Endometrium (tissue), 2 donors: ENCODE results near the gene GOLGA7B.

ENCODE experiments used
- FAIRE-seq: peaks from 2 replicates; lab custom pipeline; 2012; peaks lifted over from hg19 to GRCh38; lab: Jason Lieb, UNC
- donor health status: control.
- donor health status: control.

GOLGA7B gene

GRCh38 chr10:97849687-97850402, at the start of gene GOLGA7B:
Gene GOLGA7B, plus strand, starts transcription at chr10:97849843. Its CDS starts 461 bp downstream, at chr10:97850304.
- FAIRE-seq: no peak

- no peak for FAIRE-seq
Observed at GRCh38 chr10:97800474-97800873, 49.2 kb upstream of the GOLGA7B start.

GRCh38 chr10:97801422-97801821, 48.2 kb upstream of the GOLGA7B start:
- no peak for FAIRE-seq

- FAIRE-seq: peak; percentile 95
Observed at GRCh38 chr10:97805096-97805884, 44.4 kb upstream of the GOLGA7B start.

GRCh38 chr10:97805949-97806348, 43.7 kb upstream of the GOLGA7B start:
- FAIRE-seq: no peak

GRCh38 chr10:97810446-97810845, 39.2 kb upstream of the GOLGA7B start:
- FAIRE-seq: no peak

- no peak for FAIRE-seq
Observed at GRCh38 chr10:97811958-97812357, 37.7 kb upstream of the GOLGA7B start.

- no peak for FAIRE-seq
Observed at GRCh38 chr10:97812696-97813095, 36.9 kb upstream of the GOLGA7B start.

- no peak for FAIRE-seq
Observed at GRCh38 chr10:97813311-97813710, 36.3 kb upstream of the GOLGA7B start.

- FAIRE-seq: no peak
Observed at GRCh38 chr10:97814996-97815395, 34.6 kb upstream of the GOLGA7B start.

GRCh38 chr10:97816609-97817008, 33.0 kb upstream of the GOLGA7B start:
- no peak for FAIRE-seq

- FAIRE-seq: no peak
Observed at GRCh38 chr10:97818572-97818971, 31.1 kb upstream of the GOLGA7B start.

- no peak for FAIRE-seq
Observed at GRCh38 chr10:97820096-97820704, 29.4 kb upstream of the GOLGA7B start.

- no peak for FAIRE-seq
Observed at GRCh38 chr10:97821308-97822038, 28.2 kb upstream of the GOLGA7B start.

GRCh38 chr10:97822261-97822687, 27.4 kb upstream of the GOLGA7B start:
- FAIRE-seq: no peak

GRCh38 chr10:97823734-97824133, 25.9 kb upstream of the GOLGA7B start:
- no peak for FAIRE-seq

- no peak for FAIRE-seq
Observed at GRCh38 chr10:97825020-97825760, 24.5 kb upstream of the GOLGA7B start.

GRCh38 chr10:97826892-97827291, 22.8 kb upstream of the GOLGA7B start:
- no peak for FAIRE-seq

GRCh38 chr10:97827702-97828291, 21.8 kb upstream of the GOLGA7B start:
- FAIRE-seq: no peak

GRCh38 chr10:97828721-97829120, 20.9 kb upstream of the GOLGA7B start:
- FAIRE-seq: no peak

- FAIRE-seq: no peak
Observed at GRCh38 chr10:97830064-97830463, 19.6 kb upstream of the GOLGA7B start.
